Raji (cell line): ENCODE measurements around the gene PSMA5.

Experiments
- POLR2A ChIP-seq: IDR thresholded peaks from 2 replicates; pipeline ENCODE4 v1.6.1; 2011; ENCODE audit warnings: low read depth, low read length, control low read depth; ENCODE audit not compliant: insufficient read depth

The PSMA5 gene

DNA sequence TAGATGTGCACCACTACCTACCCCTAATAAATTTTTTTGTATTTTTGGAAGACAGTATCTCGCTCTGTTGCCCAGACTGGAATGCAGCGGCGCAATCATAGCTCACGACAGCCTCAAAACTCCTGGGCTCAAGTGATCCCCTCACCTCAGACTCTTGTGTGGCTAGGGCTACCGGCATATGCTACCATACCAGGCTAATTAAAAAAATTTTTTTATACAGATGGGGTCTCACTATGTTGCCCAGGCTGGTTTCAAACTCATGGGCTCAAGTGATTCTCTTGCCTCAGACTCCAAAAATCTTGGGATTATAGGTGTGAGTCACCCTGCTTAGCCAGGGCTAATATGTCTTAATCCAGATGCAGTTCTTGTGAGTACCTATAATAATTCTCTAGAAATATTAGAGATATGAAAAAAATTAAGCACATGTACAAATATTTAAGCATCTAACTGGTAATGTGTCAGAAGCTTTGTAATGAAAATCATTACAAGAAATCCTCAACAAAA is 38.0 kb downstream of the PSMA5 start:
- no peak for TF ChIP-seq POLR2A

DNA sequence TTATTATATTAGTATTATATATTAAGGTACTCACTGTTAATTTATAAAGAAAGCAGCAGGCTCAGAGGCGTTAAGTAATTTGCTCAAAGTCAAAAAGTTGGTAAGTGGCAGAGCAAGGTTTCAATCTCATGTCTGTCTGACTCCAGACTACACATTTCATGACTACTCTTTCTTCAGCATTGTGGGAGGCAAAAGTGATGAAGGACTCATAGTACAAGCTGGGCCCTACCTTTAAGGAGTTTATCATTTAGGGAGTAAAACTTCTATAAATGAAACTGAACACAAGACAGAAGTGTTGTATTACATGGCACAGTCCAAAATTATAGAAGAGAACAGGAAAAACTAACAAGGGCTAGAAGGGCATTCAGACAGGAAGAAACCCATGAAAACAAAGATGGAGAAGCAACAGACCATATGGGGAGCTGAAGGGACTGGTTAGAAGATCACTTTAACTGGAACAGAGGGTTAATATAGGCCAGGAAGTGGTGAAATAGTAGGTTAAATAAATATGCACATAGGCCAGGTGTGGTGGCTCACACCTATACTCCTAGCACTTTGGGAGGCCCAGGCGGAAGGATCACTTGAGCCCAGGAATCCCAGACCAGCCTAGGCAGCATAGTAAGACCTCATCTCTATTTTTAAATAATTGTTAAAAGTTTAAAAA is 40.1 kb downstream of the PSMA5 start:
- TF ChIP-seq POLR2A: no peak

DNA sequence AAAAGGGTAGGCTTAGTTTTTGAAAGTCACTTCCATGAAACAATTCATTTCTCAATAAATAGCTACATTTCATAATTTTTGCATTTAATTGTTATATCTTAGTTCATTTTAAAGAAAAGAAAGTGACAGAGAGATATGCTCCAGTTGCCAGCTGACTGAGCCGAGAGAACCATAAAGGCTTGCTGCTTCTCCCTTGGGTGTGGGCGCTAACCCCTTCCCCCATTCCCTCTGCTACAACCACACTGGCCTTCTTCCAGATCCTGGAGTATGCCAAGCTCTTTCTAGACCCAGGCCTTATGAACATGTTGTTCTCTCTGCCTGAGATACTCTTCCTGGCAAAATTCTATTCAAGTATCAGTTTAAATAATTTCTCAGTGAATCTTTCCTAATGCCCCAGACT is 40.8 kb downstream of the PSMA5 start:
- TF ChIP-seq POLR2A: no peak

DNA sequence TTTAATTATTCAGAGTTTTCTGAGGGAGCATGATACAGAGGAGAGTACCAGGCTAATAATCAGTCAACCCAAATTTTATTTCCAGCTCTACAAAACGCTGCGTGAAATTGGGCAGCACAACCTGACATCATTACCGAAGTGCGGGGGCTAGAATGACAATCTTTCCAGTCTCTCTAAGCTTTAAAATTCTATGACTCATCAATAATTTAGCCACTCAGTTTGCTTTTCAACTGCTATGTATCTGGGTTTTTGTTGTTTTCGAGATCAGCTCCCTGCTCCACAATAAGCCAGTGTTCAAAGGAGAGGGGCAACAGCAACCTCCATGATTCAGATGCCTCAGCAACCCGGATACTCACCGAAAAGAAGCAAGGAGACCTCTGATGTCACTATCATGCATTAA is 42.4 kb downstream of the PSMA5 start:
- no peak for TF ChIP-seq POLR2A

DNA sequence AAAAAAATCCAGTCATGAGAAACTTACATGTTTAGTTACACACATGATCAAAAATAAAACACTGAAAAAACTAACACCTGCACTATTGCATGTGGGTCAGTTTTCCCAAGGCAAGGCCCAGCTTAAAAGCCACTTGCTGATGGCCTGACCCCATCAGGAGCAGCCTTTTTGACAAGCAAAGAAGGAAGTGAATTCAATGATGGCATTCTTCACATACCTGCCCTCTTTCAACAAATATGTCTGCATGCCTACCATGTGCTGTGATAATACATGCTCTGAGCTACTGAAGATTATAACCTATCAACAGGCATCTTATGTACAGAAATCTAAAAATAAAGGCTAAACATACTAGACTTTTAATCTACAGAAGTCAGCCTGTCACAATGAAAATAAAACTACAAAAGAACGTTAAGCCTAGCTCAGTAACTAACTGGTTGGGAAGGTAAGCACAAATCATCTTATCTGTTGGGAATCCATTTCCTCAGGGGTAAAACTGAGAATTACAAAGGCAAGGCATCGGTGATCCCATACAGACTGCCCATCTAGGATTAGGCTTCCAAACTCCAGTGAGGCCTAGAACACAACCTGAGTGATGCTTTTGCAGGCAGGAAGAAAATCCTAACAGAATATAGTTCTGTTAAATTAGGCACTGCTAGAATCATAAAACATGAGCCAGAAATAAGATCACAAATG is 43.0 kb downstream of the PSMA5 start:
- no peak for TF ChIP-seq POLR2A

DNA sequence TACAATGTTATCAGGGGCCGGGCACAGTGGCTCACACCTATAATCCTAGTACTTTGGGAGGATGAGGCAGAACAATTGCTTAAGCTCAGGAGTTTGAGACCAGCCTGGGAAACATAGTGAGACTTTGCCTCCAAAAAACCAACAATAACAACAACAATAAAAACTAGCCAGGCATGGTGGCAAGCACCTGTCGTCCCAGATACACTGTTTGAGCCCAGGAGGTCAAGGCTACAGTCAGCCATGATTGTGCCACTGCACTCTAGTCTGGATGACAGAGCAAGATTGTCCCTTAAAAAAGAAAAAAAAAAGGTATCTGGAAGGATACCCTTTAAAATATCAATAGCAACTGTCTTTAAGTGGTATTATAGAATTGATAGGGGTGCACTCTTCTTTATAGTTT is 44.7 kb downstream of the PSMA5 start:
- TF ChIP-seq POLR2A: no peak

DNA sequence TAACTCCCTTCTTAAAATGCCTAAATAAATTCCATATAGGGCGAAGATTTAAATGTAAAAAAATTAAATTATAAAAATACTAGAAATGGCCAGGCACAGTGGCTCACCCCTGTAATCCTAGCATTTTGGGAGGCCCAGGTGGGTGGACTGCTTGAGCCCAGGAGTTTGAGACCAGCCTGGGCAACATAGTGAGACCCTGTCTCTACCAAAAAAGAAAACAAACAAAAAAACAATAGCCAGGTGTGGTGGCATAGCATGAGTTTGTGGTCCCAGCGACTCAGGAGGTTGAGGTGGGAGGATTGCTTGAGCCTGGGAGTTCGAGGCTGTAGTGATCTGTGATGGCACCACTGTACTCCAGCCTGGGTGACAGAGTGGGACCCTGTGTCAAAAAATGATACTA is 46.3 kb downstream of the PSMA5 start:
- TF ChIP-seq POLR2A: no peak

DNA sequence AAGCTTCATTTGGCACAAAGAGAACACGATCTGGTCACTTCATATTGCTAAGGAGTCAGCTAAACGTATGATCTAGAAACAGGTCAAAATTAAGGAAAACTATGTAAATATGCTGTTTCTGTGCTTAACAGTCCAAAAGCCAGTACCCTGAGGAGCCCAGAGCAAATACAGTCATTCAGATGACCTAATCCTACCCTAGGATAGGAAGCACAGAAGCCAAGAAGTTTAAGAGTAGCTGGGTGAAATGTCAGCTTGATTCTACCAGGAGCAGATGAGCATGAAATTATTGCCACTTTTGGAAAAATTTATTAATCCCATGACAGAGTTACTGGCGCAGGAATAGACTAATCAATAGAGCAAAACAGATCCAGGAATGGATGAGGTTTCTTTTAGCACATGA is 46.8 kb downstream of the PSMA5 start:
- no peak for TF ChIP-seq POLR2A

DNA sequence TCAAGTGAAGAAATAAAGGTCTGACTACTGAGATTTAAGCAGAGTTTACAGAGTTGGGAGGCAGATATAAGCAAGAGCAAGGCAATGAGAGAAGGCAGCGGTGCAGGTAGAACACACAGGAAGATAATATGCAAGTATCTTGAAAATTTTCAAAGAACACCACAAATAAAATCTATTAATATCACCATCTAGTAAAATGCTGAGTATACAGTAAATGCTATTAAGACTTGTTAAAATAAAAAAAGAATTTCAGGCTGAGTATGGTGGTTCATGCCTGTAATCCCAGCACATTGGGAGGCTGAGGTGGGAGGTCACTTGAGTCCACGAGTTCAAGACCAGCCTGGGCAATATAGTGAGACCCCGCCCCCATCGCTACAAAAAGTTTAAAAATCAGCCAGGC is 48.5 kb downstream of the PSMA5 start:
- TF ChIP-seq POLR2A: no peak

DNA sequence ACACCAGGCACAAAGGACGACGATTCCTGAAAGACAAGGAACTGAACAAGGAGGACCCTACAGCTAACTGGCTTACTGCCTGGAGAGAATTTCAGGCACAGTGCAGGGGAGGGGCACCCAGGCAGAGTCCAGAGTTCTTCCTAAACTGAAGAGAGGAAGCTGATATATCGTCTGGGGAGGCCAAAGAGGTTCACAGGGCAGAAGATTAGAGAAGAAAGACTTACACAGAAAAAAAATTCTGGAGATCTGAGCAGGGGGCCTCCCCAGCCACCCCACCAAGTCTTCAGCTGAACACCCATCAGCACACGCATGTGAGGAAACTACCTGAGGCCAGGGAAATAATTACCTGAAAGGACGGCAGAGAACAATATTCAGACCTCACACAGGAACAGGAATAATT is 53.1 kb downstream of the PSMA5 start:
- TF ChIP-seq POLR2A: no peak

DNA sequence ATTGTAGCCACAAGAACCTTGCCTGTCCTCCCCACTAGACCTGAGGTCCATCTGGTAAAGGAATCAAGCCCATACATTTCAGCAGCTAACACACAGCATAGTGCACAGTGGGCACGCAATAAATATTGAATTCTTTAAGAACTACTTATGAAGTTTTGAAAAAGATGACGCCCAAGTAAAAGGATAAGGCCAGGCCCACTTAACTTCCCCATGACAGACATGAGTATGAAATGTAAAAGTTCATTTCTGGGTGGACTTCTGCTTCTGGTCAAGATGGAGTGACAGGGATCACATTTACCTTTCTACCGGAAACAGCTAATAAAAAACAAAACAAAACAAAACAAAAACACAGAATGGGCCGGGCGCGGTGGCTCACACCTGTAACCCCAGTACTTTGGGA is 54.0 kb downstream of the PSMA5 start:
- no peak for TF ChIP-seq POLR2A

DNA sequence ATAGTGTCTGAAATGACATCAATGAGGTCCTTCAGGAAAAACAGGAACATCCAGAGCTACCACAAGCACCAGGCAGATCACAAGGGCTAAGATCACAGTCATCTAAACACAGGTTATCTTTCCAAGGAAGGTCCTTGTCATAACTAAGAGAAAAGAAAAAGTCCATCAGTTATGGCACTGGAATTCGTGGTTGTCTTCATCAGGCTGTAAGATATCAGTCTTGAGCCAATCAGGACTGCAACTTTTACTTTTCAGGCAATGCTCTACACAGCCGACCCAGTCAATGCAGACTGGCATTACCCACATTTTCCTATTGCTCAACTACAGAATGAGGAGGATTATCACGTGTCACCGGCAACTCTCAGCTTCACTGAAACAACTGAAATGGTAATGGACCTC is 54.9 kb downstream of the PSMA5 start:
- no peak for TF ChIP-seq POLR2A

DNA sequence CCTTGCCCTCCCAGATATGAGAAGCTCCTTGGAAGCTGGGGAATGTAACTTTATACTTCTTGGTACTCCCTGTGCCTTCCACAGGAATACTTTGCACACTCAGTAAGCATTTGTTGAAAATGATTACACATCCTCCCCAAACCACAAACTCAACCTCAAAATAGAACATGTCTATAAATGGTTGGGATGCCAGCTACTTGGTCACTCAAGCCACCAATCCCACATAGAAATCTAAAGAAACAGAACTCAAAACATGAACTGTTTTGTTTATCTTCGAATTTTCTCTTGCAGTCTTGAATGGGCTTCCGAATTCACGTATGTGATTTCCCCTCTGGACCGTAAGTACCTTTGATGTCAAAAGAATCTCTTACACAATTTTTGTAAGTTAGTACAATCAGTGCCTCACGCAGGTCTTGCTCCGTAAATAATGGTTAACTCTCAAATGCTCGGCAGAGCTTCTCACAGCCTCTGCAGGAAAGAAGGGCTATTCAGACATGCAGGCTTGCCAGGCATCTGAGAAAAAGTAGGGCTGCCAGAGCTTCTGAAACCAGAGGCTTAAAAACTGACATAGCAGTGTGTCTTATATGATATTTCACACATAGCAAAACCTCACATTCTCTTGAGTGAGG is 55.4 kb downstream of the PSMA5 start:
- TF ChIP-seq POLR2A: no peak

DNA sequence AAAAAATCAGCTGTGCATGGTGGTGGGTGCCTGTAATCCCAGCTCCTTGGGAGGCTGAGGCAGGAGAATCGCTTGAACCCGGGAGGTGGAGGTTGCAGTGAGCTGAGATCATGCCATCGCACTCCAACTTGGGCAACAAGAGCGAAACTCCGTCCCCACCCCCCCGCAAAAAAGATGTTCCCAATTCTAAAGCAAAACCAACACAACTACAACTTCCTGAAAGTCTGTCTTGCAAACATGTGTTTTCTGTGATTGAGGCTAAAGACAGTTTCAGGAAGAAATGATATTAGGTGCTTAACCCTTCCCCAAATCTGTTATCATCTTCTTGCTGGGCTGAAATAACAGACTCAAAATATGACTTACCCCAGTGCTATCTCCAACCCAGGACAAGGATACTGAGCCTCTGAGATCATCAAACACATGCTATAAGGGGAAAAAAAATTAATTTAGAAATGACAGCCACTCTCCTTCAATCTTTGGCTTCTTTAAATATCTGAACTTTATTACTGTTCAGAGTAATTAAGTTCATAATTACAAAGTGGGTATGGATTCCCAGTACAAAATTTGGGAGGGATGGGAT is 57.0 kb downstream of the PSMA5 start:
- no peak for TF ChIP-seq POLR2A

DNA sequence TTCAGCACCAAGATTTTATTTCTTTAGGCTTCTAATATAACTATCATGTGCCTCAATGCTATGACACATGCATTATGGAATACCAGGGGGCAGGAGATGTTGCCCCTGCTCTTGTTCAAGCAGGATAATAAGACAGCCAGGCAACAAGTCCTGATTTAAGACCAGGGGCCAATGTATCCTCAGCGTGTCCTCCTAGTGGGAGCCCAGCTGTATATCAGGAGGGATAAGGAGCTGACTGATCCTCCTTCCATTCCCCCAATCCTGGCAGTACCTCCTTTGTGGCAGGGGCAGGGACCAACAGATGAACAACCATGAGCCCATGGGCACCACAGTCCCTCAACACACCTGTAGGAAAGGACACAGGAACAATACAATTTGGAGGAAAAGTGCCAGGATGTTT is 57.8 kb downstream of the PSMA5 start:
- no peak for TF ChIP-seq POLR2A

DNA sequence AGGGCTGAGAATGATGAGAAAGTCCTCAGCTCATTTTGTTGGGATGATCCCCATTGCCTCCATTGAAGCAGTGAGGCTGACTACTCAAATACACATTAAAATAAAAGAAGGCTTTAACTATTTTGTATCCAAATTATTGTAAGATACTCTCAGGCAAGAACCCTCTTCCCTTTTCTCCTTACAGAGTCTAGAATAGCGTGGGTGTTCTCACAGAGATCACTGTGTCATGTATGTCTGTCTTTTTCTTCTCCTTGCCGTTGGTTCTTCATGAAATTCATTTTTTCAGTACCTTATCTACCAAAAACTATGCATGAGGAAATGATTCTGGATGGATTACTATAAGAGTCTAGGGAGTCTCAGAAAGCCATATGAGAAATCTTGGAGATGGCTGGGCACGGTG is 58.6 kb downstream of the PSMA5 start:
- TF ChIP-seq POLR2A: no peak
